ENCODE data around the gene PADI3.

- TF ChIP-seq CTCF (conservative IDR thresholded peaks at IDR 0.05; ENCODE audit: low read depth, low read length) (no peak), NFE2L2 (IDR thresholded peaks at IDR 0.05; ENCODE audit: low read depth, low read length) (no peak), ELK1 (IDR thresholded peaks at IDR 0.05; ENCODE audit: borderline replicate concordance, low read depth, low read length) (no peak), USF2 (IDR thresholded peaks at IDR 0.05; ENCODE audit: low read depth, low read length) (no peak), POLR2A (IDR thresholded peaks at IDR 0.05; ENCODE audit: low read depth, low read length) (no peak), CEBPB (IDR thresholded peaks at IDR 0.05; ENCODE audit: low read depth, low read length) (no peak), CHD1 (IDR thresholded peaks at IDR 0.05; ENCODE audit: low read depth, low read length) (no peak)
Measured at GRCh38 chr1:17278996-17279830, 30.3 kb downstream of the PADI3 start.
